Testis (tissue), 3 donors: ENCODE measurements around the gene NCBP3. TPM values are rescaled to one million over a fixed set of nuclear protein-coding genes. Genes with fewer than 3 reads are reported as not detected.
A peak's percentile ranks its signal among the peaks of the same experiment; 100 is the strongest.
"Not testable (repeated sequence)": the region's sequence is repeated elsewhere in the genome, so short reads cannot be mapped to it uniquely, and the experiment has no call there.

Source experiments
- DNase-seq: peaks from one replicate; pipeline ENCODE4 v3.0.0-alpha.2; 2019
- H3K27ac ChIP-seq, 2 donors: fragments of 200-600 bp; sonication (generic); one replicate each; pipeline ENCODE4 v1.5.1; 2019
- H3K27me3 ChIP-seq: fragments of 200-600 bp; sonication (generic); one replicate; pipeline ENCODE4 v1.5.1; 2019
- H3K36me3 ChIP-seq: fragments of 200-600 bp; sonication (generic); one replicate; pipeline ENCODE4 v1.5.1; 2017; ENCODE audit warnings: low read depth; ENCODE audit errors: missing control alignments
- H3K4me1 ChIP-seq: fragments of 200-600 bp; sonication (generic); one replicate; pipeline ENCODE4 v1.5.1; 2019
- H3K4me3 ChIP-seq, 2 donors: fragments of 200-600 bp; sonication (generic); one replicate each; pipeline ENCODE4 v1.5.1; 2017 to 2019
- H3K9me3 ChIP-seq: fragments of 200-600 bp; sonication (generic); one replicate; pipeline ENCODE4 v1.5.1; 2017
- CTCF ChIP-seq, 3 experiments: fragments of 450-650 bp in 2 of 3; fragments of 200-600 bp in 1 of 3; sonication (generic) in 1 of 3; IDR thresholded peaks; one replicate each; pipeline ENCODE4 v1.5.1; 2016 to 2019; ENCODE audit warnings: antibody characterized with exemption in 3 of 3, mild to moderate bottlenecking in 2 of 3, moderate library complexity in 1 of 3
- POLR2A ChIP-seq: fragments of 450-650 bp; IDR thresholded peaks from one replicate; pipeline ENCODE4 v1.6.1; 2017; ENCODE audit warnings: antibody characterized with exemption, mild to moderate bottlenecking, moderate library complexity
- WGBS, 2 donors: methylation state at CpG; one replicate each; pipeline ENCODE4 v1.1.5; 2018; 5-methylcytosine and 5-hydroxymethylcytosine counted together
- intact Hi-C: fragments of 100-400 bp; cut with DNase I; formaldehyde crosslinking; loops from one replicate; pipeline ENCODE4 v1.15.1; 2023; ENCODE audit warnings: low total_unique reads
- polyA plus RNA-seq: library from polyadenylated mRNA; stranded (reverse); fragments of 350-450 nt; fragmentation: Illumina TruSeq; extraction: RNeasy Lipid Tissue Mini Kit (QIAGEN cat#74804); gene quantifications from one replicate; pipeline ENCODE4 v1.2.3, GENCODE V29; 2014; ENCODE audit warnings: low read depth, low replicate concordance; ENCODE audit not compliant: insufficient read depth
- total RNA-seq, 2 donors: library from RNA; depleted of rRNA; stranded (reverse); fragments of >200 nt; gene quantifications; one replicate each; pipeline ENCODE4 v1.2.3, GENCODE V29; 2016

Gene NCBP3
- total and polyA plus RNA-seq, 3 donors from 2014 or later, result 37.2 to 61.6 (median 37.7) TPM

- Histone ChIP-seq H3K4me1 (peaks cover 7% of the 10 kb centered on the region), H3K27me3 (no peaks in the 10 kb centered on the region), H3K36me3 (no peaks in the 10 kb centered on the region), H3K9me3 (no peaks in the 10 kb centered on the region), H3K27ac (peak overlapping the region; percentile 80 to 88), H3K4me3 (peak overlapping the region; percentile 92 to 97)
- TF ChIP-seq CTCF (IDR thresholded peaks at IDR 0.05) (no peak), POLR2A (no peak)
- WGBS, 2 donors, result 1% methylated on average over 8 of the region's 8 CpGs
- intact Hi-C loops, result no loop called here
- DNase-seq, result peak; percentile 47
These were observed 790 bp downstream of the NCBP3 start for GRCh38 chr17:3845291-3845620.

GRCh38 chr17:3844556-3844955 is 1.5 kb downstream of the NCBP3 start:
- H3K27me3 ChIP-seq, intact Hi-C loops, H3K27ac ChIP-seq, H3K9me3 ChIP-seq, H3K4me1 ChIP-seq, DNase-seq, H3K36me3 ChIP-seq, H3K4me3 ChIP-seq: not testable (repeated sequence)
- WGBS, 2 donors, result 79 to 82% methylated on average over 19 of the region's 19 CpGs

- Histone ChIP-seq H3K27ac (no peak overlapping the region), H3K4me3 (no peak overlapping the region), H3K9me3 (no peaks in the 10 kb centered on the region), H3K4me1 (peaks cover 7% of the 10 kb centered on the region), H3K36me3 (no peaks in the 10 kb centered on the region), H3K27me3 (no peaks in the 10 kb centered on the region)
- WGBS, 2 donors, result 42 to 48% methylated on average over 3 of the region's 3 CpGs
- DNase-seq, result no peak
- TF ChIP-seq POLR2A, result no peak
- TF ChIP-seq CTCF (IDR thresholded peaks at IDR 0.05), result peak in 1 of 3 experiments; percentile 39
- intact Hi-C loops, result no loop called here
These were observed 2.0 kb downstream of the NCBP3 start for GRCh38 chr17:3843935-3844516.

- H3K36me3 ChIP-seq, result no peaks in the 10 kb centered on the region
- H3K4me3 ChIP-seq, result no peak overlapping the region
- H3K27ac ChIP-seq, result no peak overlapping the region
- DNase-seq, result no peak
- no peak for TF ChIP-seq POLR2A
- TF ChIP-seq CTCF (IDR thresholded peaks at IDR 0.05), result no peak
- H3K9me3 ChIP-seq, result no peaks in the 10 kb centered on the region
- H3K27me3 ChIP-seq, result no peaks in the 10 kb centered on the region
- H3K4me1 ChIP-seq, result no peaks in the 10 kb centered on the region
- intact Hi-C loops, result no loop called here
- 89 to 90% methylated on average over 12 of the region's 12 CpGs for WGBS, 2 donors
These were observed 7.8 kb downstream of the NCBP3 start for GRCh38 chr17:3838206-3838605.

GRCh38 chr17:3836551-3836950 is 9.5 kb downstream of the NCBP3 start:
- H3K4me1 ChIP-seq, result no peaks in the 10 kb centered on the region
- no peak for TF ChIP-seq CTCF (IDR thresholded peaks at IDR 0.05)
- TF ChIP-seq POLR2A, result no peak
- DNase-seq, result no peak
- H3K9me3 ChIP-seq, result no peaks in the 10 kb centered on the region
- WGBS, 2 donors, result 87 to 93% methylated on average over 10 of the region's 10 CpGs
- H3K27me3 ChIP-seq, result no peaks in the 10 kb centered on the region
- H3K36me3 ChIP-seq, result no peaks in the 10 kb centered on the region
- H3K4me3 ChIP-seq, result no peak overlapping the region
- no peak overlapping the region for H3K27ac ChIP-seq
- intact Hi-C loops, result no loop called here
